HepG2 (cell line): ENCODE measurements around the gene CFAP210. TPM values are rescaled to one million over a fixed set of nuclear protein-coding genes. Genes with fewer than 3 reads are reported as not detected.

Experiments used
- CHCHD3 ChIP-seq: sonication (generic); formaldehyde crosslinking; IDR thresholded peaks from 2 replicates; pipeline ENCODE4 v1.8.0; 2022; ENCODE audit warnings: mild to moderate bottlenecking, missing genetic modification reagents, moderate library complexity
- FOXO4 ChIP-seq: sonication (generic); formaldehyde crosslinking; conservative IDR thresholded peaks from 2 replicates; pipeline ENCODE4 v1.8.1; 2023; ENCODE audit warnings: missing genetic modification reagents
- HNRNPUL1 ChIP-seq: fragments of 200-400 bp; formaldehyde crosslinking; IDR thresholded peaks from 2 replicates; pipeline ENCODE4 v1.6.1; 2017; ENCODE audit warnings: low read depth, mild to moderate bottlenecking, low read length, moderate library complexity
- KLF6 ChIP-seq: IDR thresholded peaks from 2 replicates; pipeline ENCODE4 v1.8.0; 2016; ENCODE audit warnings: missing biosample characterization, missing genetic modification reagents
- KMT2A ChIP-seq: sonication (generic); formaldehyde crosslinking; IDR thresholded peaks from 2 replicates; pipeline ENCODE4 v1.4.0; 2020; ENCODE audit warnings: missing genetic modification reagents
- MEF2D ChIP-seq: sonication (generic); formaldehyde crosslinking; IDR thresholded peaks from 2 replicates; pipeline ENCODE4 v1.5.1; 2020; ENCODE audit warnings: mild to moderate bottlenecking, missing genetic modification reagents
- MTERF4 ChIP-seq: sonication (generic); formaldehyde crosslinking; IDR thresholded peaks from 2 replicates; pipeline ENCODE4 v1.8.0; 2023; ENCODE audit warnings: mild to moderate bottlenecking, missing genetic modification reagents
- MXD3 ChIP-seq: IDR thresholded peaks from 2 replicates; pipeline ENCODE4 v1.6.1; 2016; ENCODE audit warnings: mild to moderate bottlenecking, missing biosample characterization, missing genetic modification reagents
- NPAS2 ChIP-seq: sonication (generic); formaldehyde crosslinking; IDR thresholded peaks from 2 replicates; pipeline ENCODE4 v1.8.0; 2022; ENCODE audit warnings: mild to moderate bottlenecking, missing genetic modification reagents, borderline replicate concordance
- PITX1 ChIP-seq: sonication (generic); formaldehyde crosslinking; IDR thresholded peaks from 2 replicates; pipeline ENCODE4 v1.5.1; 2020; ENCODE audit warnings: mild to moderate bottlenecking, missing genetic modification reagents
- RNF219 ChIP-seq: sonication (generic); formaldehyde crosslinking; IDR thresholded peaks from 2 replicates; pipeline ENCODE4 v1.5.0; 2020; ENCODE audit warnings: mild to moderate bottlenecking, missing genetic modification reagents
- SNAI1 ChIP-seq: sonication (generic); formaldehyde crosslinking; IDR thresholded peaks from 2 replicates; pipeline ENCODE4 v1.5.0; 2020; ENCODE audit warnings: mild to moderate bottlenecking, missing genetic modification reagents, borderline replicate concordance
- ZBTB42 ChIP-seq: sonication (generic); formaldehyde crosslinking; IDR thresholded peaks from 2 replicates; pipeline ENCODE4 v1.5.0; 2020; ENCODE audit warnings: mild to moderate bottlenecking, missing genetic modification reagents
- ZFP1 ChIP-seq: IDR thresholded peaks from 2 replicates; pipeline ENCODE4 v1.6.1; 2016
- ZNF160 ChIP-seq: sonication (generic); formaldehyde crosslinking; IDR thresholded peaks from 2 replicates; pipeline ENCODE4 v1.8.0; 2022; ENCODE audit warnings: mild to moderate bottlenecking, inconsistent platforms, missing genetic modification reagents
- ZNF207 ChIP-seq: fragments of 450-650 bp; IDR thresholded peaks from 2 replicates; pipeline ENCODE4 v1.6.1; 2016; ENCODE audit warnings: antibody characterized with exemption, borderline replicate concordance
- ZNF451 ChIP-seq: sonication (generic); formaldehyde crosslinking; IDR thresholded peaks from 2 replicates; pipeline ENCODE4 v1.5.0; 2020; ENCODE audit warnings: mild to moderate bottlenecking, missing genetic modification reagents
- ZNF605 ChIP-seq: sonication (generic); formaldehyde crosslinking; IDR thresholded peaks from 2 replicates; pipeline ENCODE4 v1.8.0; 2022; ENCODE audit warnings: mild to moderate bottlenecking, missing genetic modification reagents
- ZNF614 ChIP-seq: IDR thresholded peaks from 2 replicates; pipeline ENCODE4 v1.6.1; 2018; ENCODE audit warnings: missing biosample characterization, missing genetic modification reagents, inconsistent platforms, borderline replicate concordance
- ZNF740 ChIP-seq: sonication (generic); formaldehyde crosslinking; IDR thresholded peaks from 2 replicates; pipeline ENCODE4 v1.4.0; 2020; ENCODE audit warnings: missing genetic modification reagents
- ZNF770 ChIP-seq: sonication (generic); formaldehyde crosslinking; IDR thresholded peaks from 2 replicates; pipeline ENCODE4 v1.5.0; 2020; ENCODE audit warnings: mild to moderate bottlenecking, missing genetic modification reagents
- ZSCAN29 ChIP-seq: sonication (generic); formaldehyde crosslinking; conservative IDR thresholded peaks from 2 replicates; pipeline ENCODE4 v1.4.0; 2020; ENCODE audit warnings: mild to moderate bottlenecking, missing genetic modification reagents
- polyA plus RNA-seq, 8 experiments: library from polyadenylated mRNA; depleted of rRNA in 3 of 8; stranded (reverse) in 7 of 8; unstranded in 1 of 8; fragments of >200 nt; fragmentation: Illumina TruSeq in 4 of 8; extraction: Trizol in 4 of 8; gene quantifications; 2 replicates each; pipeline versions ENCODE4 v1.2.1 to v1.2.3, GENCODE V29; 2011 to 2016; ENCODE audit warnings: low read depth in 4 of 8, missing spikeins in 1 of 8, mixed read lengths in 1 of 8; ENCODE audit not compliant: insufficient read depth in 1 of 8
- total RNA-seq, 5 experiments: library from RNA; depleted of rRNA; stranded (reverse); fragments of >200 nt; fragmentation: Illumina TruSeq; extraction: Trizol; gene quantifications; 2 replicates each; pipeline ENCODE4 v1.2.3, GENCODE V29; 2016; ENCODE audit warnings: low read depth in 1 of 5

The CFAP210 gene
- total and polyA plus RNA-seq, 2 of the 13 experiments (the other 11 are each of a cell fraction or from before 2014, with no cell fraction given): 0.18 TPM; not detected in 1

- peak; percentile 77; the same call in 1 of the 2 replicates for TF ChIP-seq PITX1 (CRISPR knock-in tag)
- peak; percentile 55; the same call in 1 of the 2 replicates for TF ChIP-seq ZNF740 (CRISPR knock-in tag)
- TF ChIP-seq MEF2D: no peak
- no peak for TF ChIP-seq NPAS2 (CRISPR knock-in tag)
- TF ChIP-seq ZSCAN29 (CRISPR knock-in tag): peak; percentile 80; the same call in 1 of the 2 replicates
- TF ChIP-seq ZBTB42: no peak
- no peak for TF ChIP-seq KLF6 (CRISPR knock-in tag)
- no peak for TF ChIP-seq MTERF4 (CRISPR knock-in tag)
- no peak for TF ChIP-seq RNF219 (CRISPR knock-in tag)
- TF ChIP-seq ZNF160: no peak
- no peak; the same call in 1 of the 2 replicates for TF ChIP-seq ZNF770 (CRISPR knock-in tag)
- TF ChIP-seq SNAI1 (CRISPR knock-in tag): 0 out of 2 replicates have a peak, but pooled peaks have one; percentile 39
- TF ChIP-seq ZNF451: no peak
- TF ChIP-seq ZNF605 (CRISPR knock-in tag): no peak; the same call in 1 of the 2 replicates
- no peak for TF ChIP-seq CHCHD3 (CRISPR knock-in tag)
- TF ChIP-seq MXD3: 0 out of 2 replicates have a peak, but pooled peaks have one; percentile 46
- no peak for TF ChIP-seq HNRNPUL1
- peak; percentile 75; the same call in 1 of the 2 replicates for TF ChIP-seq KMT2A (CRISPR knock-in tag)
- TF ChIP-seq ZNF614 (CRISPR knock-in tag): peak; percentile 77; the same call in 1 of the 2 replicates
- TF ChIP-seq FOXO4 (CRISPR knock-in tag): peak; percentile 90
- no peak for TF ChIP-seq ZNF207
- TF ChIP-seq ZFP1 (CRISPR knock-in tag): no peak
These were observed 21.4 kb upstream of the CFAP210 start (continued) for GRCh38 chr2:169715379-169716237.
